CD14-positive monocyte (primary cell): Measurements from ENCODE around the gene ISCU. TPM values are rescaled to one million over a fixed set of nuclear protein-coding genes. Genes with fewer than 3 reads are reported as not detected.

Experiments used
- DNase-seq, 3 donors: peaks; one replicate each; pipeline ENCODE4 v3.0.0-alpha.2; 2011 to 2022
- H2AFZ ChIP-seq: 2 replicates; pipeline ENCODE4 v1.6.0; 2012; ENCODE audit warnings: mild to moderate bottlenecking, low read depth, low read length, inconsistent platforms; ENCODE audit not compliant: insufficient read depth, poor library complexity, severe bottlenecking
- H3K27ac ChIP-seq, 2 donors: 1 replicate in 1 of 2; 2 replicates in 1 of 2; pipeline ENCODE4 v1.5.1; 2012 to 2013; ENCODE audit warnings: low read length in 2 of 2, control low read depth in 1 of 2, inconsistent platforms in 1 of 2, low read depth in 1 of 2, mild to moderate bottlenecking in 1 of 2
- H3K27me3 ChIP-seq, 2 donors: one replicate each; pipeline versions ENCODE4 v1.6.0 to v1.6.1; 2011 to 2013; ENCODE audit warnings: low read length in 2 of 2; ENCODE audit not compliant: control insufficient read depth in 2 of 2, insufficient read depth in 2 of 2
- H3K36me3 ChIP-seq, 2 donors: replicated peaks in 1 of 2; 1 replicate in 1 of 2; 2 replicates in 1 of 2; pipeline versions ENCODE4 v1.5.1 to v1.6.1; 2012 to 2013; ENCODE audit warnings: low read length in 2 of 2, control low read depth in 1 of 2, inconsistent platforms in 1 of 2, mild to moderate bottlenecking in 1 of 2; ENCODE audit not compliant: insufficient read depth in 2 of 2, control insufficient read depth in 1 of 2
- H3K4me1 ChIP-seq, 2 donors: 1 replicate in 1 of 2; 2 replicates in 1 of 2; pipeline versions ENCODE4 v1.5.1 to v1.6.1; 2012 to 2013; ENCODE audit warnings: low read length in 2 of 2, control low read depth in 1 of 2, inconsistent platforms in 1 of 2, mild to moderate bottlenecking in 1 of 2, moderate library complexity in 1 of 2; ENCODE audit not compliant: insufficient read depth in 2 of 2, control insufficient read depth in 1 of 2
- H3K4me2 ChIP-seq: replicated peaks from 2 replicates; pipeline ENCODE3; 2012; ENCODE audit warnings: low read length, moderate library complexity, mild to moderate bottlenecking; ENCODE audit not compliant: poor library complexity, severe bottlenecking; ENCODE audit errors: extremely low read depth
- H3K4me3 ChIP-seq, 3 experiments: fragments of 200-600 bp in 1 of 3; sonication (generic) in 1 of 3; replicated peaks in 1 of 3; 1 replicate in 2 of 3; 2 replicates in 1 of 3; pipeline ENCODE4 v1.5.1; 2011 to 2013; ENCODE audit warnings: low read length in 3 of 3, mild to moderate bottlenecking in 3 of 3, control low read depth in 2 of 3, low read depth in 2 of 3, inconsistent platforms in 1 of 3, moderate library complexity in 1 of 3
- H3K79me2 ChIP-seq: 2 replicates; pipeline ENCODE4 v1.6.0; 2012; ENCODE audit warnings: mild to moderate bottlenecking, control low read depth, inconsistent platforms, low read length, moderate library complexity; ENCODE audit not compliant: insufficient read depth
- H3K9ac ChIP-seq: 2 replicates; pipeline ENCODE4 v1.6.0; 2017; ENCODE audit warnings: low read length, mild to moderate bottlenecking; ENCODE audit not compliant: insufficient read depth, poor library complexity, severe bottlenecking
- H3K9me3 ChIP-seq, 2 donors: replicated peaks in 1 of 2; 1 replicate in 1 of 2; 2 replicates in 1 of 2; pipeline versions ENCODE4 v1.5.1 to v1.6.1; 2012 to 2013; ENCODE audit warnings: low read length in 2 of 2, control low read depth in 1 of 2; ENCODE audit not compliant: control insufficient read depth in 1 of 2, insufficient read depth in 1 of 2
- H4K20me1 ChIP-seq: 2 replicates; pipeline ENCODE4 v1.6.0; 2012; ENCODE audit warnings: mild to moderate bottlenecking, low read length, control low read depth, moderate library complexity; ENCODE audit not compliant: insufficient read depth
- H3K27ac Mint-ChIP-seq, 7 donors: one replicate each; pipeline ENCODE4 v1.8.0; 2020; ENCODE audit warnings: mild to moderate bottlenecking in 7 of 7, mixed read lengths in 7 of 7, moderate library complexity in 6 of 7, inconsistent platforms in 2 of 7
- H3K27me3 Mint-ChIP-seq, 3 donors: one replicate each; pipeline ENCODE4 v1.8.0; 2021 to 2022; ENCODE audit warnings: low read depth in 3 of 3, mild to moderate bottlenecking in 3 of 3, mixed read lengths in 3 of 3, moderate library complexity in 3 of 3, inconsistent platforms in 1 of 3
- H3K36me3 Mint-ChIP-seq, 2 donors: one replicate each; pipeline ENCODE4 v1.8.0; 2020; ENCODE audit warnings: mixed read lengths in 2 of 2, inconsistent platforms in 1 of 2, mild to moderate bottlenecking in 1 of 2
- H3K4me1 Mint-ChIP-seq: one replicate; pipeline ENCODE4 v1.8.0; 2020; ENCODE audit warnings: mild to moderate bottlenecking, mixed read lengths
- H3K4me3 Mint-ChIP-seq, 2 donors: one replicate each; pipeline ENCODE4 v1.8.0; 2020; ENCODE audit warnings: mild to moderate bottlenecking in 2 of 2, mixed read lengths in 2 of 2, moderate library complexity in 1 of 2
- H3K9me3 Mint-ChIP-seq, 7 donors: one replicate each; pipeline ENCODE4 v1.8.0; 2020 to 2022; ENCODE audit warnings: mixed read lengths in 7 of 7, mild to moderate bottlenecking in 6 of 7, moderate library complexity in 6 of 7, inconsistent platforms in 2 of 7
- WGBS: methylation state at CpG from one replicate; pipeline ENCODE4 v1.1.5; 2013; ENCODE audit warnings: missing lambda C conversion rate; ENCODE audit not compliant: insufficient coverage; 5-methylcytosine and 5-hydroxymethylcytosine counted together
- intact Hi-C, 2 donors: fragments of 100-400 bp; cut with micrococcal nuclease; formaldehyde crosslinking; loops; one replicate each; pipeline versions ENCODE4 v1.15.0 to v1.15.1; 2023
- polyA plus RNA-seq, 3 donors: library from polyadenylated mRNA; depleted of rRNA in 1 of 3; unstranded in 2 of 3; stranded (reverse) in 1 of 3; fragments of 300-500 nt in 2 of 3; fragments of >200 nt in 1 of 3; fragmentation: Illumina TruSeq in 2 of 3; gene quantifications; 1 replicate in 2 of 3; 2 replicates in 1 of 3; pipeline ENCODE4 v1.2.3, GENCODE V29; 2012 to 2021
- TF ChIP-seq, protein P1 (sequence below): fragments of 200-600 bp; IDR thresholded peaks from one replicate; pipeline ENCODE4 v1.8.0; 2022; ENCODE audit warnings: antibody characterized with exemption, mild to moderate bottlenecking

Gene ISCU
- polyA plus RNA-seq, 3 donors, result 90.9 to 114 (median 111) TPM

GRCh38 chr12:108531929-108532848 is 30.2 kb upstream of the ISCU start:
- Histone ChIP-seq H3K36me3 (peaks cover 89 to 100% of the 10 kb centered on the region in 2 donors), H2AFZ (no peak overlapping the region), H3K9ac (no peak overlapping the region), H3K9me3 (no peaks in the 10 kb centered on the region), H3K27me3 (no peaks in the 10 kb centered on the region), H3K27ac (no peak overlapping the region), H3K79me2 (no peaks in the 10 kb centered on the region), H3K4me2 (no peak overlapping the region), H3K4me1 (no peaks in the 10 kb centered on the region), H3K4me3 (no peak overlapping the region), H4K20me1 (peaks cover under 1% of the 10 kb centered on the region)
- no peak for DNase-seq
- Mint-ChIP-seq H3K9me3 (no peaks in the 10 kb centered on the region), H3K27me3 (no peaks in the 10 kb centered on the region), H3K36me3 (peaks cover 81 to 97% of the 10 kb centered on the region in 2 donors), H3K4me1 (no peaks in the 10 kb centered on the region), H3K4me3 (no peak overlapping the region), H3K27ac (peak overlapping the region in 1 of 7 donors; percentile 52)
- WGBS, result 100% methylated on average over 5 of the region's 15 CpGs
- intact Hi-C loops, result no loop called here
- TF ChIP-seq, protein P1, sequence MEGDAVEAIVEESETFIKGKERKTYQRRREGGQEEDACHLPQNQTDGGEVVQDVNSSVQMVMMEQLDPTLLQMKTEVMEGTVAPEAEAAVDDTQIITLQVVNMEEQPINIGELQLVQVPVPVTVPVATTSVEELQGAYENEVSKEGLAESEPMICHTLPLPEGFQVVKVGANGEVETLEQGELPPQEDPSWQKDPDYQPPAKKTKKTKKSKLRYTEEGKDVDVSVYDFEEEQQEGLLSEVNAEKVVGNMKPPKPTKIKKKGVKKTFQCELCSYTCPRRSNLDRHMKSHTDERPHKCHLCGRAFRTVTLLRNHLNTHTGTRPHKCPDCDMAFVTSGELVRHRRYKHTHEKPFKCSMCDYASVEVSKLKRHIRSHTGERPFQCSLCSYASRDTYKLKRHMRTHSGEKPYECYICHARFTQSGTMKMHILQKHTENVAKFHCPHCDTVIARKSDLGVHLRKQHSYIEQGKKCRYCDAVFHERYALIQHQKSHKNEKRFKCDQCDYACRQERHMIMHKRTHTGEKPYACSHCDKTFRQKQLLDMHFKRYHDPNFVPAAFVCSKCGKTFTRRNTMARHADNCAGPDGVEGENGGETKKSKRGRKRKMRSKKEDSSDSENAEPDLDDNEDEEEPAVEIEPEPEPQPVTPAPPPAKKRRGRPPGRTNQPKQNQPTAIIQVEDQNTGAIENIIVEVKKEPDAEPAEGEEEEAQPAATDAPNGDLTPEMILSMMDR, result no peak

DNA sequence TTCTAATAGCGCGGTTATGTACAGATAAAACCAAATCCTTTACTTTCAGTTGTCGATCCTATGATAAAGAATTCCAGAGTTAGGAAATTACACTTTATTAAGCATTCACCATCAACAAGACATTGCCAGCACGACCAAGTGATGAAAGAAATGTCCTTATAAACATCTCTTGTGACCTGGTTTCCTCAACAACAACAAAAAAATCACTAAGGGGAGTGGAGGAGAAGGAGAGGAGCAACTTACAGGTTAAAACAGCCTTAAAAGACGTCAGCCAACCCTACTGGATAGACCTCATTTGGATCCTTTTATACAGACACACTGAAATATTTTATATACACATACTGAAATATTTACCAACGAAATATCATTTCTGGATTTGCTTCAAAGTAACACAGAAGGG is 24.2 kb upstream of the ISCU start:
- no CpG with 5 or more reads among the region's 6 CpGs for WGBS
- TF ChIP-seq, protein P1, result no peak
- H3K9me3 ChIP-seq, result no peaks in the 10 kb centered on the region
- no peak overlapping the region for H3K9ac ChIP-seq
- H2AFZ ChIP-seq, result no peak overlapping the region
- Mint-ChIP-seq H3K36me3 (peaks cover 74 to 88% of the 10 kb centered on the region in 2 donors), H3K9me3 (no peaks in the 10 kb centered on the region), H3K27ac (peak overlapping the region in 1 of 7 donors; percentile 58), H3K4me1 (peaks cover 18% of the 10 kb centered on the region), H3K27me3 (no peaks in the 10 kb centered on the region), H3K4me3 (no peak overlapping the region)
- H3K36me3 ChIP-seq, result peaks cover 74 to 88% of the 10 kb centered on the region in 2 donors
- H3K27me3 ChIP-seq, result no peaks in the 10 kb centered on the region
- peaks cover 38% of the 10 kb centered on the region for H3K79me2 ChIP-seq
- H3K4me3 ChIP-seq, result no peak overlapping the region
- no peak overlapping the region for H3K27ac ChIP-seq
- no peak for DNase-seq
- H3K4me2 ChIP-seq, result no peak overlapping the region
- peaks cover 7% of the 10 kb centered on the region for H4K20me1 ChIP-seq
- H3K4me1 ChIP-seq, result peaks cover 14 to 16% of the 10 kb centered on the region in 2 donors
- intact Hi-C loops, result no loop called here
